Activated CD4-positive, alpha-beta T cell treated with anti-CD3 and anti-CD28 coated beads for 1 hour (primary cell): ENCODE measurements around the gene METTL6.
"Not testable (repeated sequence)": the region's sequence is repeated elsewhere in the genome, so short reads cannot be mapped to it uniquely, and the experiment has no call there.

ENCODE experiments used
- DNase-seq: peaks from one replicate; pipeline ENCODE4 v3.0.0-alpha.2; 2020

The METTL6 gene

DNA sequence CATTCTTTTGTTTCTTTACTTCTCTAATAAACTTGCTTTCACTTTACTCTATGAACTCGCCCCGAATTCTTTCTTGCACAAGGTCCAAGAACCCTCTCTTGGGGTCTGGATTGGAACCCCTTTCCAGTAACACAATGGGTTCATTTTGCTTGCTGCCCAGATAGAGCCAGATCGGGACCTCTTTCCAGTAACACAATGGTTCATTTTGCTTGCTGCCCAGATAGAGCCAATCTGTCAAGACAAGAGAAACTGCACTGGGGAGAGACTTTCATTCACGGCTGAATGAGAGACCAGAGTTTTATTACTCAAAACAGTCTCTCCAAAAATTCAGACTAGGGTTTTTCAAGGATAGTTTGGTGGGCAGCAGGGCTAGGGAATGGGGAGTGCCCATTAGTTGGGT, 25.4 kb downstream of the METTL6 start:
- DNase-seq = no peak

GRCh38 chr3:15399970-15400369, 27.4 kb downstream of the METTL6 start:
- no peak for DNase-seq

- not testable (repeated sequence) for DNase-seq
Measured at GRCh38 chr3:15398731-15399133, 28.6 kb downstream of the METTL6 start.

- DNase-seq = not testable (repeated sequence)
Measured at GRCh38 chr3:15393252-15393651, 34.1 kb downstream of the METTL6 start.

DNA sequence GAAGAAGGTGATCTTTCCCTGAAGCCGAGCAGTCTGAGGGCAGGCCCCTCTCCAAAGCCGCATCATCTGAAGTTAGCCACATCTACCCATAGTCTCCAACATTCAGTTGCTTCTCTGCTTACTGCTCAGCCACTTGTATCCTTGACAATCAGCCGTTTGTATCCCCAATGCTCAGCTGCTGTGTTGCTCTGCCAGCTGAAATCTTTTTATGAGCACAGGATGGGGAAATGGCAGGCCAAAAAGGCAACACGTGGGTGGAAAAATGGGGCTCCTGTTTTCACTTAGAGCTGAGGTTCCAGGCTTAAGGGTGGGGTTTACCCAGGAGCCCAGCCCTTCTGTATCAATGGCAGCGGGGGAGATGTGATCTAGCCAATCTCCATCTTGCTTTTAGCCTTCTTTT, 36.3 kb downstream of the METTL6 start:
- no peak for DNase-seq

- no peak for DNase-seq
Measured at GRCh38 chr3:15390460-15390859, 36.9 kb downstream of the METTL6 start.

GRCh38 chr3:15388335-15388734, 39.0 kb downstream of the METTL6 start:
- DNase-seq = not testable (repeated sequence)

DNA sequence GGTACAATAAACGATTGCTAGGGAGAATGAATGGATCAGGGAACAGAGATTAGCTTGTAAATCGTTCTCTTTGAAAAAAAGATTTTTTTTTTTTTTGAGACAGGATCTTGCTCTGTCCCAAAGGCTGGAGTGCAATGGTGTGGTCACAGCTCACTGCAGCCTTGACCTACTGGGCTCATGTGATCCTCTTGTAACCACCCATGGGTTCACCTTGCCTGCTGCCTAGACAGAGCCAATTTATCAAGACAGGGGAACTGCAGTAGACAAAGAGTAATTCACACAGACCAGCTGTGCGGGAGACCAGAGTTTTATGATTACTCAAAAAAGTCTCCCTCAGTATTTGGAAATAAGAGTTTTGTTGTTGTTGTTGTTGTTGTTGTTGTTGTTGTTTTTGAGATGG, 39.6 kb downstream of the METTL6 start:
- DNase-seq = no peak

- no peak for DNase-seq
Measured at GRCh38 chr3:15387171-15387581, 40.2 kb downstream of the METTL6 start.

DNA sequence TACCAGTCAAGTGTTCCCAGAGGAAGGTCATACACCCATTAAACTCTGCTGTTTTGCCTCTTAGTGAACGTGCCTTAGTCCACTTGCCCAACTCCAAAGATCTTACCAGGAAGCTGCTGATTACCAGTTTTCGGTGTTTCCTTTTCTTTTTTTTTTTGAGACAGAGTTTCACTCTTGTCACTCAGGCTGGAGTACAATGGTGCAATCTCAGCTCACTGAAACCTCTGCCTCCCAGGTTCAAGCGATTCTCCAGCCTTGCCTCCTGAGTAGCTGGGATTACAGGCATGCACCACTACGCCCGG, 40.7 kb downstream of the METTL6 start:
- not testable (repeated sequence) for DNase-seq

DNA sequence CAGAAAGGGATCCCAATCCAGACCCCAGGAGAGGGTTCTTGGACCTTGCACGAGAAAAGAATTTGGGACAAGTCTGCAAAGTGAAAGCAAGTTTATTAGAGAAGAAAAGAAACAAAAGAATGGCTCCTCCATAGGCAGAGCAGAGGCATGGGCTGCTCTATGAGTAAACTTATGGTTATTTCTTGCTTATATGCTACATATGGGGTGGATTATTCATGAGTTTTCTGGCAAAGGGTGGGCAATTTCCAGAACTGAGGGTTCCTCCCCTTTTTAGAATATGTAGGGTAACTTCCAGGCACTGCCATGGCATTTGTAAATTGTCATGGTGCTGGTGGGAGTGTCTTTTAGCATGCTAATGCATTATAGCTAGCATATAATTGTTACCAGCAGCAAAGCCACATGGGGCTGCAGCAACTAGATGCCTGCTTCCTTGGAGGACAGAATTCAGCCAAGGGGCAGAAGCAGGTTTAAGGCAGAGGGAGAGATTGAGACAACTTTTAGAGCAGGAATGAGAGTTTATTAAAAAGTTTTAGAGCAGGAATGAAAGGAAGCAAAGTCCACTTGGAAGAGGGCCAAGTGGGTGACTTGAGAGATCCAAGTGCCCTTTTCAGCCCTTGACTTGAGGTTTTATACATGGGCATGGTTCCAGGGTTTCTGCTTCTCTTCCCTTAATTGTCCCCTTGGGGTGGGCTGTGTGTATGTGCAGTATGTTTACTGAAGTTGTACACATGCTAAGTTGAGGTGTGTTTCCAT, 41.3 kb downstream of the METTL6 start:
- no peak for DNase-seq

DNA sequence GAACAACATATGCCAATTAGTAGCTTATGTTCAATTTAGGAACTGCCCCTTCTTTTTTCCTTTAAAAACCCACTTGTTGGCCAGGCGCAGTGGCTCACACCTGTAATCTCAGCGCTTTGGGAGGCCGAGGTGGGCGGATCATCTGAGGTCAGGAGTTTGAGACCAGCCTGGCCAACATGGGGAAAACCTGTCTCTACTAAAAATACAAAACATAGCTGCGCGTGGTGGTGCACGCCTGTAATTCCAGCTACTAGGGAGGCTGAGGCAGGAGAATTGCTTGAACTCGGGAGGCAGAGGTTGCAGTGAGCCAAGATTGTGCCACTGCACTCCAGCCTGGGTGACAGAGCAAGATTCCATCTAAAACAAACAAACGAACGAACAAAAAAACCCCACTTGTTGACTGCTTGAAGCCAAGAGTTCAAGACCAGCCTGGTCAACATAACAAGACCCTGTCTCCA, 42.1 kb downstream of the METTL6 start:
- not testable (repeated sequence) for DNase-seq

DNA sequence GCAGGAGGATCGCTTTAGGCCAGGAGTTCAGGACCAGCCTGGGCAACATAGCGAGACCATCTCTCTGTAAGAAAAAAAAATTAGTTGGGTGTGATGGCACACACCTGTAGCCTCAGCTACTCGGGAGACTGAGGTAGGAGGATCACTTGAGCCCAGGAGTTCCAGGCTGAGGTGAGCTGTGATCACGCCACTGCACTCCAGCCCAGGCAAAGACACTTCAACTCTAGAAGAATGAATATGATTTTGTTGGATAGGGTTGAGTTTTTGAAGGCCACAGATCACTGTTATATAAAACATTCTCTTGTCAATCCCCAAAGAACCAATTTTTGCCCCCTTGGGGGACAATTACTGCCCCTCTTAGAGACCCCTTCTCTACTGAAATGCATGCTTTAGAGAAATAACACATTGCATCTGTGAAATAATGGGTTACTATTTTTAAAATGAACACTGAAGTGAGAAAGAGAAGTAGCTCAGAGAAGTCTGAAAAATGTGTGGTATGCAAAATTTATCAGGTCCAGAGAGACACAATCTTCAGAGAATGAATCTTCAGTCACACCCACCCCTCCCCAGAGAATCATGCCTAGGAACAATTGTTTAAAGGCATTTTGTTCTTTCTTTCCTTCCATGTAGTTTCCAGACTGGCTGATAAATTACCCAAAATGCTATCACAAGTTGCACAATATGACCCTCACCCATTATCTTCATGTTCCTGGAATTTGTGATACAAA, 42.7 kb downstream of the METTL6 start:
- no peak for DNase-seq

DNA sequence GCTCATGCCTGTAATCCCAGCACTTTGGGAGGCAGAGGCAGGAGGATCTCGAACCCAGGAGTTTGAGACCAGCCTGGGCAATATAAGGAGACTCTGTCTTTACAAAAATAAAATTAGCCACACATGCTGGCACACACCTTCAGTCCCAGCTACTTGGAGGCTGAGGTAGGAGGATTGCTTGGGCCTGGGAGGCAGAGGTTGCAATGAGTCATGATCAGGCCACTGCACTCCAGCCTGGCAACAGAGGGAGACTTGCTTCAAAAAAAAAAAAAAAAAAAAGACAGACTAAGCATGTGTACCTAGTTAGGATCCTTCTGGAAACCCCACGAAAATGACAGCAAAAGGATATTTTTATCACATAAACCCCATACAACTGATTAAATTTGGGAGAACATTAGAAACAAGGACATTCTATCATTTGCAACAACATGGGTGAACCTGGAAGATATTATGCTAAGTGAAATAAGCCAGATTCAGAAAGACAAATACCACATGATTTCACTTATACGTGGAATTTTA, 44.9 kb downstream of the METTL6 start:
- DNase-seq = no peak

DNA sequence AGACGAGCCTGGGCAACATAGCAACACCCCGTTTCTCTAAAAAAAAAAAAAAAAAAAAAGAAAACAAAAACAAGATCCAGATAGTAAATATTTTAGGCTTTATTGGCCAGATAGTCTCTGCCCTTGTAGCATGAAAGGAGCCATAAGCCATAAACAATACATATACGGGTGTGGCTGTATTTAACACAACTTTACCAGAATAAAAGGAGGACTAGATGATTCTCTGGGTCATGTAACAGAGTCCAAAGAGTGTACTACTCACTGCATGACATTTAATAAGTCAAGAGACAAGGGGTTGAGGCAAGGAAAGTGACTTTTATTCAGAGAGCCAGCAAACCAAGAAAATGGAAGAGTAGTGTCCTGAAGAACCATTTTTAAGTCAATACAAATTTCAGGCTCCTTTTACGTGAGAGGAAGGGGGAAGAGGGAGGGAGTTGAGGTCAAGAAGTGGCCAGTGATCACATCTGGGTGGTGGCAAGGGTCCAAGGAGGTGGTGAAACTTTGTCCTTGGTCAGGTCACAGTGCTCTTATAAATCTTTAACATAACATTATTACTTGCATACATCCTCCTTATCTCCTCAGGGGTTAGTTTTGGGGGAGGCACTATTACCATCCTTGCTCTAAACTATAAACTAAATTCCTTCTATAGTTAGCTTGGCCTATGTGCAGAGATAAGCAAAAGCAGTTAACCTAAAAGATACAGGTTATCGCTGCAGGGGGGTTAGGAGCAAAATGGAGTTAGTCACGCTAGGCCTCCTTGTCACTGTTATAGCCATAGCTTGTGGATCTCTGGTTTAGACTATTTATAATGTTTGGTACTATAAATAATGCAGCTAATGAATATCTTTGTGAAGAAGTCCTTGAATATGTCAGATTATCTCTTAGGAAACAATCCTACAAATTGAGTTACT, 46.1 kb downstream of the METTL6 start:
- DNase-seq = no peak

- peak; percentile 91 for DNase-seq
Measured at GRCh38 chr3:15377961-15378791, 49.2 kb downstream of the METTL6 start.

GRCh38 chr3:15375461-15376000, 51.8 kb downstream of the METTL6 start:
- DNase-seq = no peak

DNA sequence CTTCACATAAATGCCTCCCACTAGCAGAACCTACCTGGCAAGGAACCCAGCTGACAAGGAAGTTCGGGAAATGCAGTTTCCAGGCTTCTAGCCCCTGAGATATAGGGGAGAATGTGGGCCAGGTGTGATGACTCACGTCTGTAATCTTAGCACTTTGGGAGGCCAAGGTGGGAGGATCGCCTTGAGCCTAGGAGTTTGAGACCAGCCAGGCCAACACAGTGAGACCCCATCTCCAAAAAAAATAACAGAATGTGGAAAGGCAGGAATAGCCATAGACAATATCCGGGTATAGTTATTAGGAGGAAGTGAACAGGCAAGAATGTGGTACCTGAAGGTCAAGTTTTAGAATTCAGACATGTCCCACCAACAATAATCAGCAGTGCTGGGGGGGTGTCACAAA, 54.4 kb downstream of the METTL6 start:
- DNase-seq = no peak

DNA sequence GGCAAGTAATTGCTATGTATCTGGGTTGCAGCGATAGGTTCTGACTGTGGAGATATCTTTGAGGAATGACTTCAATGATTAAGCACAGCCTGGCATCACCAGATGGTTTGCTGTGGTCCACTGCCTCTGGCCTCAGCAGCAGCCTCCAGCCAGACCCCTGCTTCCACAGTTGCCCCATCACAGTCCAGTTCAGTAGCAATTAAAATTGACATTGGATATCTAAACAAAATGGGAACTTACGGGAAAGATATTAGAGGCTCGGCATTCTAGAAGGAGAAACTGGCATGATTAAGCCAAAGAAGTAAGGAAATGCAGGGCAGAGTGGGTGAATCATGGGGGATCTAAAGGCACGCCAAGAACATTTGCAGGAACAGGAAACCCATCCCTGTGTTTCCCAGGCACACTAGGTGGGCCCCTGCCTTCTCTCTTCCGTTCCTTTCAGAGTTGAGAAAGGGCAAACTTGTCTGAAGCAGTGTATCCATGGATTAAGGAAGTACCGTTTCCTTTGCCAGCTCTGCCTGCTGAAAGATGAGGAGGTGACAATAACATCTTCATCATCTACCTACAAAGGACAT, 58.7 kb downstream of the METTL6 start:
- DNase-seq = no peak

GRCh38 chr3:15367059-15367458, 60.3 kb downstream of the METTL6 start:
- no peak for DNase-seq

- DNase-seq = not testable (repeated sequence)
Measured at GRCh38 chr3:15364078-15364477, 63.3 kb downstream of the METTL6 start.
